HepG2 (cell line): Measurements from ENCODE around the gene ABRACL. TPM values are rescaled to one million over a fixed set of nuclear protein-coding genes. Genes with fewer than 3 reads are reported as not detected.

Experiments used
- ATAC-seq: fragments of 200-7000 bp; cut with Tn5 transposase; 3 replicates; pipeline ENCODE4 v1.9.1; 2020; ENCODE audit warnings: mild to moderate bottlenecking, moderate library complexity
- BruUV-seq: library from RNA; stranded (reverse); fragments of 400-500 nt; replicated peaks from 2 replicates; lab custom pipeline; 2021; lab: Mats Ljungman, UMichigan
- CTCF ChIA-PET: fragments of 300-600 bp; formaldehyde crosslinking; extraction: SDS; loops from one replicate; lab custom pipeline; 2021; ENCODE audit warnings: low total read pairs, inconsistent platforms, low intra/inter-chr PET ratio; lab: Yijun Ruan, JAX
- POLR2A ChIA-PET: fragments of 350-600 bp; sonication (Branson Sonifier 250); formaldehyde crosslinking; loops from one replicate; lab custom pipeline; 2020; ENCODE audit warnings: antibody characterized with exemption, inconsistent platforms; lab: Yijun Ruan, JAX
- DNase-seq: peaks from one replicate; pipeline ENCODE4 v3.0.0-alpha.2; 2015; ENCODE audit warnings: low spot score
- FAIRE-seq: peaks from 3 replicates; lab custom pipeline; 2011; peaks lifted over from hg19 to GRCh38; lab: Jason Lieb, UNC
- H2AFZ ChIP-seq: one replicate; pipeline ENCODE4 v1.6.1; 2011; ENCODE audit warnings: low read length, inconsistent platforms
- H3K27ac ChIP-seq: fragments of 300-600 bp; 3 replicates; pipeline ENCODE4 v1.8.0; 2011; ENCODE audit warnings: mixed run types, mild to moderate bottlenecking, mixed read lengths, low read length, inconsistent platforms; ENCODE audit not compliant: insufficient read depth; ENCODE audit errors: extremely low read length
- H3K27me3 ChIP-seq, 2 experiments: fragments of 200-600 bp in 1 of 2; 2 replicates in 1 of 2; 3 replicates in 1 of 2; pipeline versions ENCODE4 v1.6.0 to v1.8.0; 2011; ENCODE audit warnings: low read length in 2 of 2, mild to moderate bottlenecking in 2 of 2, moderate library complexity in 2 of 2, inconsistent platforms in 1 of 2; ENCODE audit not compliant: insufficient read depth in 2 of 2, control insufficient read depth in 1 of 2
- H3K36me3 ChIP-seq, 2 experiments: fragments of 200-600 bp in 1 of 2; replicated peaks in 1 of 2; 2 replicates in 1 of 2; 3 replicates in 1 of 2; pipeline versions ENCODE4 v1.5.1 to v1.8.0; 2011; ENCODE audit warnings: low read length in 2 of 2, inconsistent platforms in 1 of 2; ENCODE audit not compliant: insufficient read depth in 2 of 2, control insufficient read depth in 1 of 2
- H3K4me1 ChIP-seq: 2 replicates; pipeline ENCODE4 v1.5.1; 2012; ENCODE audit warnings: low read length, inconsistent platforms; ENCODE audit not compliant: insufficient read depth
- H3K4me2 ChIP-seq: 2 replicates; pipeline ENCODE4 v1.6.0; 2011; ENCODE audit warnings: low read depth, low read length, inconsistent platforms
- H3K4me3 ChIP-seq, 3 experiments: fragments of 200-600 bp in 1 of 3; sonication (generic), shearing (Covaris generic) in 1 of 3; replicated peaks in 1 of 3; 2 replicates each; pipeline ENCODE4 v1.5.1; 2011 to 2016; ENCODE audit warnings: low read length in 3 of 3, inconsistent platforms in 2 of 3, low read depth in 2 of 3, mild to moderate bottlenecking in 2 of 3, control low read depth in 1 of 3, mixed read lengths in 1 of 3; ENCODE audit not compliant: insufficient read depth in 1 of 3
- H3K79me2 ChIP-seq: one replicate; pipeline ENCODE4 v1.6.1; 2011; ENCODE audit warnings: low read length, inconsistent platforms; ENCODE audit not compliant: insufficient read depth
- H3K9ac ChIP-seq: 2 replicates; pipeline ENCODE4 v1.6.0; 2011; ENCODE audit warnings: mild to moderate bottlenecking, low read depth, low read length, inconsistent platforms; ENCODE audit not compliant: insufficient read depth
- H3K9me3 ChIP-seq: 2 replicates; pipeline ENCODE4 v1.5.1; 2012; ENCODE audit warnings: mild to moderate bottlenecking, low read length
- H4K20me1 ChIP-seq: 2 replicates; pipeline ENCODE4 v1.6.0; 2011; ENCODE audit warnings: inconsistent platforms, mild to moderate bottlenecking, low read length, moderate library complexity; ENCODE audit not compliant: insufficient read depth
- AGO1 ChIP-seq: fragments of 200-400 bp; formaldehyde crosslinking; IDR thresholded peaks from 2 replicates; pipeline ENCODE4 v1.6.1; 2017; ENCODE audit warnings: mild to moderate bottlenecking, low read depth, low read length, moderate library complexity; ENCODE audit not compliant: poor library complexity, severe bottlenecking
- GPN1 ChIP-seq: sonication (generic); formaldehyde crosslinking; IDR thresholded peaks from 2 replicates; pipeline ENCODE4 v1.5.1; 2020; ENCODE audit warnings: missing genetic modification reagents, borderline replicate concordance
- RFXANK ChIP-seq: IDR thresholded peaks from 2 replicates; pipeline ENCODE4 v1.6.1; 2016
- THAP7 ChIP-seq: sonication (generic); formaldehyde crosslinking; IDR thresholded peaks from 2 replicates; pipeline ENCODE4 v1.8.1; 2023; ENCODE audit warnings: mild to moderate bottlenecking, missing genetic modification reagents
- THAP9 ChIP-seq: sonication (generic); formaldehyde crosslinking; IDR thresholded peaks from 2 replicates; pipeline ENCODE4; 2020; ENCODE audit warnings: missing genetic modification reagents, mild to moderate bottlenecking, borderline replicate concordance
- ZFYVE20 ChIP-seq: sonication (generic); formaldehyde crosslinking; IDR thresholded peaks from 2 replicates; pipeline ENCODE4 v1.8.0; 2023; ENCODE audit warnings: low read depth, mild to moderate bottlenecking, moderate library complexity, missing genetic modification reagents, borderline replicate concordance
- ZNF256 ChIP-seq: sonication (generic); formaldehyde crosslinking; conservative IDR thresholded peaks from 2 replicates; pipeline ENCODE4 v1.4.0; 2020; ENCODE audit warnings: missing genetic modification reagents
- ZNF652 ChIP-seq: IDR thresholded peaks from 2 replicates; pipeline ENCODE4 v1.6.1; 2016; ENCODE audit warnings: low read depth, borderline replicate concordance
- ZNF7 ChIP-seq: IDR thresholded peaks from 2 replicates; pipeline ENCODE4 v1.6.1; 2016; ENCODE audit warnings: missing biosample characterization, missing genetic modification reagents
- WGBS: methylation state at CpG from one replicate; pipeline ENCODE4 v1.1.6; 2017; ENCODE audit warnings: low lambda C conversion rate; 5-methylcytosine and 5-hydroxymethylcytosine counted together
- in situ Hi-C: cut with HindIII; loops from 2 replicates; pipeline ENCODE4 v1.10.0; 2017; ENCODE audit warnings: low pct_unique_long_range_greater_than_20kb; ENCODE audit not compliant: extremely low pct_ligation_motif_present
- intact Hi-C: fragments of 100-400 bp; cut with micrococcal nuclease; formaldehyde crosslinking; loops from one replicate; pipeline ENCODE4 v1.10.0; 2022; ENCODE audit not compliant: unreplicated experiment
- polyA plus RNA-seq, 8 experiments: library from polyadenylated mRNA; depleted of rRNA in 3 of 8; stranded (reverse) in 7 of 8; unstranded in 1 of 8; fragments of >200 nt; fragmentation: Illumina TruSeq in 4 of 8; extraction: Trizol in 4 of 8; gene quantifications; 2 replicates each; pipeline versions ENCODE4 v1.2.1 to v1.2.3, GENCODE V29; 2011 to 2016; ENCODE audit warnings: low read depth in 4 of 8, missing spikeins in 1 of 8, mixed read lengths in 1 of 8; ENCODE audit not compliant: insufficient read depth in 1 of 8
- total RNA-seq, 5 experiments: library from RNA; depleted of rRNA; stranded (reverse); fragments of >200 nt; fragmentation: Illumina TruSeq; extraction: Trizol; gene quantifications; 2 replicates each; pipeline ENCODE4 v1.2.3, GENCODE V29; 2016; ENCODE audit warnings: low read depth in 1 of 5
- TF ChIP-seq, protein P1 (sequence below): sonication (generic); formaldehyde crosslinking; IDR thresholded peaks from 2 replicates; pipeline ENCODE4 v1.5.1; 2020; ENCODE audit warnings: missing genetic modification reagents, mild to moderate bottlenecking, borderline replicate concordance

The ABRACL gene
- total and polyA plus RNA-seq, 2 of the 13 experiments (the other 11 are each of a cell fraction or from before 2014, with no cell fraction given): 1.4 to 5.4 TPM

DNA sequence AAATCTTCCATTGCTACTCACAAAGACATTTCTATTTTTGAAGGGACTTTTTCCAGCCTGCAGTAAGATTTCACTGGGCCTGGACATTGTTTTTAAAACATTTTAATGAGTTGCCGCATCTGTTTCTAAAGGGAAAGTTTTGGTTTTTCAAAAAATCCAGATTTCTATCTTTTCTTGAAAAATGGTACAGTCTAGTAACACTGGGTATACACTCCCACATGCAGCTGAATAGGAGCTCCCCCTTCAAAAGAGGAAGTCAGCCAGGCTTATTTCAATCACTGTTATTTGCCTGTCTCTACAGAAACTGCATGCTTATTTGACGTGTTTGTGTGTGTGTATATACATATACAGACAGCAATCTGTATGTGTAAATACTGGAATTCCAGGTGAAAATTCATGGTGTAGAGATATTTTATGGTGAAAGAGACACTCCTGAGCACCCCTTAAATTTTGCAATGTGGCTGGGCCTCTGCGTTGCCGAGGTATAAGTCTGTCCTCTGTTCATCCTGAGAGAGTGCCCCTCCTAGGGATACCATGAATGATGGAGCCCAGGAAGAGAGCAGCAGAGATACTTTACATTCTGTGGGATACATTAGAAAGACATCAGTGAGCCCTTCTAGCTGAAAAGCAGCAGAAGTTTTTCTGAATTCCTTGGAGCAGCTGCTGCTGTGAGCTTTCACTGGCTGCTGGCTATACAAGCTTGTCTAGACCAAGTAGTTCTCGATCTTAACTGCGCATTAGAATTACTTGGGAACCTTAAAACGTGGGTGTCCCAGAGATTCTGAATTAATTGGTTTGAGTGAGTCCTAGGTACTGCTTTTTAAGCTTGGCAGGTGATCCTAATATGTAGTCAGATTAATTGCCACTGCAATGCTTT, 12.0 kb upstream of the ABRACL start:
- peaks cover 0 to 5% of the 10 kb centered on the region in 2 experiments; a peak in 2 of 5 replicates for H3K27me3 ChIP-seq
- 0 out of 2 replicates have a peak, but pooled peaks cover 6% of the 10 kb centered on the region for H3K4me1 ChIP-seq
- H4K20me1 ChIP-seq: no peaks in the 10 kb centered on the region
- no peaks in the 10 kb centered on the region for H3K9me3 ChIP-seq
- intact Hi-C loops (no loop called here), in situ Hi-C loops (no loop called here)
- ATAC-seq: no peak
- DNase-seq: no peak
- ChIA-PET CTCF (no interaction called here), POLR2A (no interaction called here)
- H3K79me2 ChIP-seq: no peaks in the 10 kb centered on the region
- no peak overlapping the region for H3K9ac ChIP-seq
- no peak for FAIRE-seq
- H3K4me2 ChIP-seq: no peak overlapping the region
- TF ChIP-seq ZNF256 (no peak), ZNF652 (CRISPR knock-in tag) (0 out of 2 replicates have a peak, but pooled peaks have one; percentile 29)
- BruUV-seq: no TSS peak
- WGBS: 54% methylated on average over 7 of the region's 7 CpGs
- H2AFZ ChIP-seq: no peak overlapping the region
- H3K27ac ChIP-seq: no peak overlapping the region
- H3K36me3 ChIP-seq: no peaks in the 10 kb centered on the region
- no peak overlapping the region for H3K4me3 ChIP-seq

GRCh38 chr6:139017227-139017626, 11.3 kb upstream of the ABRACL start:
- no peak overlapping the region for H2AFZ ChIP-seq
- no peak overlapping the region for H3K9ac ChIP-seq
- no TSS peak for BruUV-seq
- H3K9me3 ChIP-seq: no peaks in the 10 kb centered on the region
- CTCF ChIA-PET: no interaction called here
- H3K79me2 ChIP-seq: no peaks in the 10 kb centered on the region
- intact Hi-C loops (no loop called here), in situ Hi-C loops (no loop called here)
- 13% methylated on average over 3 of the region's 3 CpGs for WGBS
- no peak overlapping the region for H3K4me3 ChIP-seq
- DNase-seq (no peak), FAIRE-seq (no peak), ATAC-seq (no peak)
- no peak overlapping the region for H3K4me2 ChIP-seq
- POLR2A ChIA-PET: no interaction called here
- H3K4me1 ChIP-seq: 0 out of 2 replicates have a peak, but pooled peaks cover 6% of the 10 kb centered on the region
- H3K27ac ChIP-seq: no peak overlapping the region
- H3K27me3 ChIP-seq: peaks cover 0 to 5% of the 10 kb centered on the region in 2 experiments; a peak in 2 of 5 replicates
- H3K36me3 ChIP-seq: no peaks in the 10 kb centered on the region
- no peaks in the 10 kb centered on the region for H4K20me1 ChIP-seq
- TF ChIP-seq, protein P1, sequence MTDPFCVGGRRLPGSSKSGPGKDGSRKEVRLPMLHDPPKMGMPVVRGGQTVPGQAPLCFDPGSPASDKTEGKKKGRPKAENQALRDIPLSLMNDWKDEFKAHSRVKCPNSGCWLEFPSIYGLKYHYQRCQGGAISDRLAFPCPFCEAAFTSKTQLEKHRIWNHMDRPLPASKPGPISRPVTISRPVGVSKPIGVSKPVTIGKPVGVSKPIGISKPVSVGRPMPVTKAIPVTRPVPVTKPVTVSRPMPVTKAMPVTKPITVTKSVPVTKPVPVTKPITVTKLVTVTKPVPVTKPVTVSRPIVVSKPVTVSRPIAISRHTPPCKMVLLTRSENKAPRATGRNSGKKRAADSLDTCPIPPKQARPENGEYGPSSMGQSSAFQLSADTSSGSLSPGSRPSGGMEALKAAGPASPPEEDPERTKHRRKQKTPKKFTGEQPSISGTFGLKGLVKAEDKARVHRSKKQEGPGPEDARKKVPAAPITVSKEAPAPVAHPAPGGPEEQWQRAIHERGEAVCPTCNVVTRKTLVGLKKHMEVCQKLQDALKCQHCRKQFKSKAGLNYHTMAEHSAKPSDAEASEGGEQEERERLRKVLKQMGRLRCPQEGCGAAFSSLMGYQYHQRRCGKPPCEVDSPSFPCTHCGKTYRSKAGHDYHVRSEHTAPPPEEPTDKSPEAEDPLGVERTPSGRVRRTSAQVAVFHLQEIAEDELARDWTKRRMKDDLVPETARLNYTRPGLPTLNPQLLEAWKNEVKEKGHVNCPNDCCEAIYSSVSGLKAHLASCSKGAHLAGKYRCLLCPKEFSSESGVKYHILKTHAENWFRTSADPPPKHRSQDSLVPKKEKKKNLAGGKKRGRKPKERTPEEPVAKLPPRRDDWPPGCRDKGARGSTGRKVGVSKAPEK (CRISPR knock-in tag): no peak
- TF ChIP-seq ZFYVE20: no peak
- TF ChIP-seq GPN1 (CRISPR knock-in tag): no peak
- no peak for TF ChIP-seq THAP9 (CRISPR knock-in tag)
- no peak for TF ChIP-seq THAP7
- no peak for TF ChIP-seq AGO1
- no peak for TF ChIP-seq ZNF7 (CRISPR knock-in tag)
- TF ChIP-seq RFXANK (CRISPR knock-in tag): no peak
